Hair follicular keratinocyte (primary cell): ENCODE measurements around the gene GTF2H2. TPM values are rescaled to one million over a fixed set of nuclear protein-coding genes. Genes with fewer than 3 reads are reported as not detected.

Source experiments
- total RNA-seq: library from RNA; depleted of rRNA; stranded (reverse); fragments of >200 nt; gene quantifications from 2 replicates; pipeline ENCODE4 v1.2.3, GENCODE V29; 2015

GTF2H2 gene
- total RNA-seq, result 17.3 and 27.4 TPM in 2 replicates

DNA sequence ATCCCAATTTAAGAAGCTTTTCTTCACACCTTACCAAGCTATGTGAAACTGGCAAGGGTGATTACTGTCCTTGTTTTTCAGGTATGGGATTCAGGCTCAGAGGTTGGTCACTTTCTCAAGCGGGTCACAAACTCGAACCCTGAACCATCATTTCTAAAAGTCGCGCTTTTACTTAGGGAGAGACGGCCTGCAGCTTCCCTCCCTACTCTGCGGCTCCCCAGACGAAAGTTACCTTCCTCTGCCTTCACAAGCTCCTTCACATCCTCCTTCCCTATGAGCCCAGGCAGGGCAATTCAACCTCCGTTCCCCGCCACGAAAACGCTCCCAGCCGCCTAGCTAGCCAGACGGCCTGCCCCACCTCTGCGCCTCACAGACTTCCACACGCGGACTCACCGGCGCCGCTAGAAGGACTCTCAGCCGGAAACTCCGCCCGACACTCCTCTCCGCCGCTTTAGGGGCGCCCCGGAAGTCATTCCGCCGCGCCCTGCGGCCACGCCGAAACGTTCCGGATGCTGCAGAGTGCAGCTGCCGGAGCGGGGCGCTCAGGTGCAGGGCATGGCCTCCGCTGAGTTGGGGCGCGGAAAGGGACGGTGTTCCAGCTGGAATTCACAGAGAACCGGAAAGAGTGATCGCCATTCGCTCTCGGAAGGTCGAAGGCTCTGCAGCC, at the start of gene GTF2H2:
TSS of gene GTF2H2 (minus strand) at position 415 of the 667 bp plus-strand sequence. CDS start 4,913 bp downstream, outside the sequence.

DNA sequence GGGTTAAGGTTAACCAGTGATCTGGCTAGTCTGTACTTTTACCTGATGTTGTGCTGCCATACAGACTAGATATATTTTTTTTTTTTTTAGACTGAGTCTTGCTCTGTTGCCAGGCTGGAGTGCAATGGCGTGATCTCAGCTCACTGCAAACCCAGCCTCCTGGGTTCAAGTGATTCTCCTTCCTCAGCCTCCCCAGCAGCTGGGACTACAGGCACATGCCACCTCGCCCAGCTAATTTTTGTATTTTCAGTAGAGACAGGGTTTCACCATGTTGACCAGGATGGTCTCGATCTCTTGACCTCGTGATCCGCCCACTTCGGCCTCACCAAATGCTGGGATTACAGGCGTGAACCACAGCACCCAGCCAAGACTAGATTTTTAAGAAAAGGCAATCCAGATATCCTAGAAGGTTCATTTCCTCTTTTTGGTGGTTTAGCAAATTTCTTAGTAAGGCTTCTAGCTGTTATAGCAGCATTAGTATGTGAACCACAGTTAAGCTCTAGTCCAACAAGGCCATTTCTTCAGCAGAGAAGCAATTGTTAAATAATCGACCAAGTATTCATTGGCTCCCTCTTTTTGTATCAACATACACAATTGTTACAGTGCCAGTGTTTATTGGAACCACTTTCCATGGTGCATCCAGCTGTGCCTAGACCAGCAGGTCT, 42.1 kb downstream of the GTF2H2 start, which contains the start of gene NAIP:
TSS of gene NAIP (minus strand) at position 51 of the 665 bp plus-strand sequence. CDS start 12,424 bp downstream, outside the sequence.

Other genes with a start within 250 kb of the GTF2H2 start
- 12.0 and 12.3 TPM in 2 replicates for gene SERF1A, start 167.0 kb downstream of the GTF2H2 start, total RNA-seq
- 24.4 and 41.9 TPM in 2 replicates for gene SMN1, start 142.6 kb downstream of the GTF2H2 start, total RNA-seq
- gene NAIP, start 42.3 kb downstream of the GTF2H2 start, total RNA-seq, result 0.99 and 1.9 TPM in 2 replicates